ENCODE results near the gene WIF1. TPM values are rescaled to one million over a fixed set of nuclear protein-coding genes. Genes with fewer than 3 reads are reported as not detected.

Gene WIF1
- total and polyA plus RNA-seq, 8 donors = 0.10 to 11.1 (median 3.6) TPM; not detected in 3

GRCh38 chr12:65098364-65098763 lies 22.7 kb downstream of the WIF1 start:
- 83 to 89% (median 86%) methylated on average over 3 of the region's 3 CpGs for WGBS, 5 donors
- H3K4me1 ChIP-seq = no peaks in the 10 kb centered on the region
- DNase-seq = no peak
- intact Hi-C loops (cut with DNase I; ENCODE audit: low total_unique reads) = no loop called here
- H3K9me3 ChIP-seq = no peaks in the 10 kb centered on the region
- no peak for TF ChIP-seq EP300 (IDR thresholded peaks at IDR 0.05)
- no peak for TF ChIP-seq POLR2AphosphoS5 (IDR thresholded peaks at IDR 0.05)
- TF ChIP-seq CTCF (IDR thresholded peaks at IDR 0.05) = no peak
- no peak for TF ChIP-seq POLR2A (IDR thresholded peaks at IDR 0.05)
- H3K36me3 ChIP-seq = no peaks in the 10 kb centered on the region
- no peak overlapping the region for H3K27ac ChIP-seq
- no peaks in the 10 kb centered on the region for H3K27me3 ChIP-seq
- H3K4me3 ChIP-seq = no peak overlapping the region

GRCh38 chr12:65094722-65095121 lies 26.4 kb downstream of the WIF1 start:
- no peaks in the 10 kb centered on the region for H3K9me3 ChIP-seq
- WGBS, 5 donors = 86 to 94% (median 88%) methylated on average over 2 of the region's 2 CpGs
- DNase-seq = no peak
- H3K27me3 ChIP-seq = peaks cover 0 to 5% (median 0%) of the 10 kb centered on the region in 3 donors
- TF ChIP-seq EP300 (IDR thresholded peaks at IDR 0.05) (no peak), POLR2A (IDR thresholded peaks at IDR 0.05) (no peak), CTCF (IDR thresholded peaks at IDR 0.05) (no peak), POLR2AphosphoS5 (IDR thresholded peaks at IDR 0.05) (no peak)
- no peak overlapping the region for H3K4me3 ChIP-seq
- no peaks in the 10 kb centered on the region for H3K36me3 ChIP-seq
- H3K4me1 ChIP-seq = no peaks in the 10 kb centered on the region
- H3K27ac ChIP-seq = no peak overlapping the region
- intact Hi-C loops (cut with DNase I; ENCODE audit: low total_unique reads) = no loop called here

DNA sequence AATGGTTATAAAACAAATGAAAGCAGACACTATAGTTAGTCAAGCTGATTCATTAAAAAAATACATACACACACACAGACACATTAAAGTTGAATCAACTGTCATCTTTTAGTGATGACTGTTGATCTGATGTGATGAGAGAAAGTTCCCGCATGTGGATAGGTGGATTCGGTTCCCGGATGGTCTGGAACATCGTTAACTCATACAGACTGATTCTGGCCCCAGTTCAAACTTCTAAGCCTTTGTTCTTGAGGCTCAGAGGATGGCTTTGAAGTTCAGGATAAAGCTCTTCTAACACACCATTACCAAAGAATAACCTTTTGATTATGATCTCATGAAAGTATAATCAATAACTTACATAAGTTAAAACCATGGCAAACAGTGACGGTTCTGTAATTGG lies 27.5 kb downstream of the WIF1 start:
- intact Hi-C loops (cut with DNase I; ENCODE audit: low total_unique reads) = no loop called here
- no peak overlapping the region for H3K4me3 ChIP-seq
- no peaks in the 10 kb centered on the region for H3K9me3 ChIP-seq
- H3K4me1 ChIP-seq = no peaks in the 10 kb centered on the region
- DNase-seq = no peak
- TF ChIP-seq POLR2AphosphoS5 (IDR thresholded peaks at IDR 0.05) = no peak
- no peak for TF ChIP-seq CTCF (IDR thresholded peaks at IDR 0.05)
- no peak for TF ChIP-seq EP300 (IDR thresholded peaks at IDR 0.05)
- TF ChIP-seq POLR2A (IDR thresholded peaks at IDR 0.05) = no peak
- H3K27me3 ChIP-seq = peaks cover 0 to 11% (median 0%) of the 10 kb centered on the region in 3 donors
- no peaks in the 10 kb centered on the region for H3K36me3 ChIP-seq
- WGBS, 5 donors = 47 to 58% (median 53%) methylated on average over 5 of the region's 5 CpGs
- H3K27ac ChIP-seq = no peak overlapping the region

- no peak overlapping the region for H3K27ac ChIP-seq
- TF ChIP-seq POLR2AphosphoS5 (IDR thresholded peaks at IDR 0.05) = no peak
- no peak for TF ChIP-seq EP300 (IDR thresholded peaks at IDR 0.05)
- TF ChIP-seq CTCF (IDR thresholded peaks at IDR 0.05) = no peak
- TF ChIP-seq POLR2A (IDR thresholded peaks at IDR 0.05) = no peak
These were observed 30.6 kb downstream of the WIF1 start for GRCh38 chr12:65090461-65090860.

More at GRCh38 chr12:65090461-65090860, 30.6 kb downstream of the WIF1 start:
- no peaks in the 10 kb centered on the region for H3K4me1 ChIP-seq
- DNase-seq = no peak
- no peaks in the 10 kb centered on the region for H3K9me3 ChIP-seq
- intact Hi-C loops (cut with DNase I; ENCODE audit: low total_unique reads) = no loop called here
- H3K4me3 ChIP-seq = no peak overlapping the region
- no peaks in the 10 kb centered on the region for H3K36me3 ChIP-seq
- 52 to 64% (median 56%) methylated on average over 2 of the region's 2 CpGs for whole genome bisulfite sequencing, 5 donors
- H3K27me3 ChIP-seq = peaks cover 0 to 11% (median 0%) of the 10 kb centered on the region in 3 donors

Measured in stomach (tissue), 9 donors.